ENCODE data around the gene GNB1. TPM values are rescaled to one million over a fixed set of nuclear protein-coding genes. Genes with fewer than 3 reads are reported as not detected.

Gene GNB1
- total and polyA plus RNA-seq, 12 donors = 64.9 to 228 (median 168) TPM

DNA sequence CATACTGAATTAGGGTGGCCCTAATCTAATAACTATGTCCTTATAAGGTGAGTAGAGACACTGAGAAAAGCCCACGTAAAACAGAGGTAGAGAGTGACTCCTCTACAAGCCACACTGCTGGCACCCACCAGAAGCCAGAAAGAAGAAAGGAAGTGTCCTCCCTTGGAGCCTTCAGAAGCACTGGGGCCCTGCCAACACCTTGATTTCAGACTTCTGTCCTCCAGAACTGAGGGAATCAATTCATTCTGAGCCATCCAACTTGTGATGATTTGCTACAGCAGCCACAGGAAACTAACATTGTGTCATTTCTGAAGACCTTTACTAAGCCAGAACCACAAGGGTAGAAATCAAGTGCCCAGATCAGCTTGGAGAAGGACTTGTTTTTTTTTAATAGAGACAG is 15.0 kb downstream of the GNB1 start:
- Histone ChIP-seq H3K4me1 (peaks cover 19 to 99% (median 95%) of the 10 kb centered on the region in 9 donors), H3K27me3 (no peaks in the 10 kb centered on the region), H3K27ac (peak overlapping the region in 1 of 10 donors; percentile 3), H3K9me3 (no peaks in the 10 kb centered on the region), H3K4me3 (no peak overlapping the region), H3K36me3 (peaks cover 0 to 58% (median 4%) of the 10 kb centered on the region in 9 donors)
- ATAC-seq (no peak), DNase-seq (no peak)
- 53 to 56% methylated on average over 1 of the region's 1 CpG for WGBS, 2 donors
- TF ChIP-seq, protein P1, sequence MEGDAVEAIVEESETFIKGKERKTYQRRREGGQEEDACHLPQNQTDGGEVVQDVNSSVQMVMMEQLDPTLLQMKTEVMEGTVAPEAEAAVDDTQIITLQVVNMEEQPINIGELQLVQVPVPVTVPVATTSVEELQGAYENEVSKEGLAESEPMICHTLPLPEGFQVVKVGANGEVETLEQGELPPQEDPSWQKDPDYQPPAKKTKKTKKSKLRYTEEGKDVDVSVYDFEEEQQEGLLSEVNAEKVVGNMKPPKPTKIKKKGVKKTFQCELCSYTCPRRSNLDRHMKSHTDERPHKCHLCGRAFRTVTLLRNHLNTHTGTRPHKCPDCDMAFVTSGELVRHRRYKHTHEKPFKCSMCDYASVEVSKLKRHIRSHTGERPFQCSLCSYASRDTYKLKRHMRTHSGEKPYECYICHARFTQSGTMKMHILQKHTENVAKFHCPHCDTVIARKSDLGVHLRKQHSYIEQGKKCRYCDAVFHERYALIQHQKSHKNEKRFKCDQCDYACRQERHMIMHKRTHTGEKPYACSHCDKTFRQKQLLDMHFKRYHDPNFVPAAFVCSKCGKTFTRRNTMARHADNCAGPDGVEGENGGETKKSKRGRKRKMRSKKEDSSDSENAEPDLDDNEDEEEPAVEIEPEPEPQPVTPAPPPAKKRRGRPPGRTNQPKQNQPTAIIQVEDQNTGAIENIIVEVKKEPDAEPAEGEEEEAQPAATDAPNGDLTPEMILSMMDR (IDR thresholded peaks at IDR 0.05) = no peak
- intact Hi-C loops (cut with DNase I) = no loop called here

DNA sequence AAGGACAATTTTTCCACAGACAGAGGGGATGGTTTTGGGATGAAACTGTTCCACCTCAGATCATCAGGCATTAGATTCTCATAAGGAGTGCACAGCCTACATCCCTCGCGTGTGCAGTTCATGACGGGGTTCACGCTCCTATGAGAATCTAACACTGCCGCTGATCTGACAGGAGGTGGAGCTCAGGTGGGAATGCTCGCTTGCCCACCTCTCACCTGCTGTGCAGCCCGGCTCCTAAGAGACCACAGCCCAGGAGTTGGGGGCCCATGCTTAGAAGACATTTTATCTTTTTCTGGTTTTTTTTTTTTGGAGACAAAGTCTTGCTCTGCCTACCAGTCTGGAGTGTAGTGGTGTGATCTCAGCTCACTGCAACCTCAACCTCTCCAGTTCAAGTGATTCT is 16.0 kb downstream of the GNB1 start:
- intact Hi-C loops (cut with DNase I) = no loop called here
- H3K27ac ChIP-seq = no peak overlapping the region
- no peaks in the 10 kb centered on the region for H3K27me3 ChIP-seq
- TF ChIP-seq, protein P1 (IDR thresholded peaks at IDR 0.05) = no peak
- no peak overlapping the region for H3K4me3 ChIP-seq
- WGBS, 2 donors = 95 to 99% methylated on average over 7 of the region's 7 CpGs
- ATAC-seq (no peak), DNase-seq (no peak)
- peaks cover 19 to 99% (median 95%) of the 10 kb centered on the region in 9 donors for H3K4me1 ChIP-seq
- H3K36me3 ChIP-seq = peaks cover 0 to 58% (median 4%) of the 10 kb centered on the region in 9 donors
- H3K9me3 ChIP-seq = no peaks in the 10 kb centered on the region

DNA sequence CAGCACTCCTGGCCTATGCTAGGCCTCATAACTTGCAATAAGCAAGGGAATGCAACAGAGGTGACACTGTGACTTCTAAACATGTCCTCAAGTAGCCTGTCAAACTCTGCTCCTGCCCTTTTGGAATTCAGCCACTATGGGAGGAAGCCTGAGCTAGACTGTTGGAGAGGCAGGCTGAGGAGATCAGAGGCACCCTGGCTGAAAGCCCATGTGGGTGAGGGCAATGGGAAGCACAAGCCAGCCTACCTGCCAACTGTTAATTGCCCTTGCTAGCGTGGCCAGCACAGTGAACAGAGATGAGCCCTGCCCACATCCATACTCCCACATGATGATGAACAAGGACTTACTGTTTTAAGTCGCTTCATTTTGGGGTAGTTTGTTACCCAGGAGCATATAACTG is 17.7 kb downstream of the GNB1 start:
- H3K27ac ChIP-seq = peak overlapping the region in 9 of 10 donors; percentile 20 to 85 (median 63)
- ATAC-seq = peak; percentile 78 to 95 (median 92)

DNA sequence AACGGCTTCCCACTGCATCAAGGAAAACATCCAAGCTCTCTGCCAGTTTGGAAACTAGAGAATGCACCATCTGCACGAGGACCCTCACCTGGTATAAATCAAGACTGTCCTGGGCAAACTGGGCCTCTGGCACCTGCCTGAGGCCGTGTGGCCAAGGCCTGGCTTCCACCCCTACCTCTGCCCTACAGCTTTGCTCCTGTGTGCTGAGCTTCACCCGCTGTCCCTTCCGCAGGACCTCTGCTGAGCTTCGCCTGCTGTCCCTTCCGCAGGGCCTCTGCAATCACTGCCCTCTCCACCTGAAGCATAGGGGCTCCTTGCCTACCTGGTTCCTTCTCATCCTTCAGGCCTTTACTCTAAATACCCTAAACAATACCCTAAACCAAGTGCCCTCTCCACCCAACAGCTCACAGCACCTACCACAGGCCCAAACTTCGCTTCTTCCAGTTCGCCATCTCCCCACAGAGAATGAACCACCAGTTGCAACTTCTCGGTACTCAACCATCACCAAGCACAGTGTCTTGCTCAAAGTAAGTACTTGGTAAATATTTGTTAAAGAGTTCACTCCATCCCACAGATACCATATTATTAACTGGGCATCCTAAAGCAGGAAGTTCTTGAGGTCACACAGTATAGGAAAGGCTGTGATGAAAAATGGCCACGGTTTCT is 18.4 kb downstream of the GNB1 start:
- peaks cover 19 to 99% (median 94%) of the 10 kb centered on the region in 9 donors for H3K4me1 ChIP-seq
- no peaks in the 10 kb centered on the region for H3K27me3 ChIP-seq
- peak overlapping the region in 9 of 10 donors; percentile 20 to 85 (median 63) for H3K27ac ChIP-seq
- peak in 1 of 8 donors; percentile 21 for ATAC-seq
- no peaks in the 10 kb centered on the region for H3K9me3 ChIP-seq
- 79 to 81% methylated on average over 11 of the region's 11 CpGs for WGBS, 2 donors
- H3K4me3 ChIP-seq = no peak overlapping the region
- peaks cover 0 to 40% (median 4%) of the 10 kb centered on the region in 9 donors for H3K36me3 ChIP-seq
- TF ChIP-seq, protein P1 (IDR thresholded peaks at IDR 0.05) = no peak
- intact Hi-C loops (cut with DNase I) = no loop called here
- DNase-seq = no peak

More for the DNA sequence above, 17.7 kb downstream of the GNB1 start:
- Histone ChIP-seq H3K27me3 (no peaks in the 10 kb centered on the region), H3K36me3 (peaks cover 0 to 46% (median 4%) of the 10 kb centered on the region in 9 donors), H3K9me3 (no peaks in the 10 kb centered on the region), H3K4me1 (peaks cover 19 to 99% (median 94%) of the 10 kb centered on the region in 9 donors), H3K4me3 (no peak overlapping the region)
- TF ChIP-seq, protein P1 (IDR thresholded peaks at IDR 0.05) = no peak
- intact Hi-C loops (cut with DNase I) = no loop called here
- WGBS, 2 donors = 52 to 55% methylated on average over 2 of the region's 2 CpGs
- peak; percentile 74 to 84 for DNase-seq

Measured in heart right ventricle (tissue), 16 donors.